Measurements from ENCODE around the gene UQCC3. TPM values are rescaled to one million over a fixed set of nuclear protein-coding genes. Genes with fewer than 3 reads are reported as not detected.

UQCC3 gene
- total and polyA plus RNA-seq, 9 donors = 6.5 to 8.9 (median 8.0) TPM

- Histone ChIP-seq H3K27me3 (ENCODE audit: control insufficient read depth, insufficient read depth, low read length) (no peaks in the 10 kb centered on the region), H3K9me3 (replicated peaks; ENCODE audit: control insufficient read depth, low read depth, low read length) (no peaks in the 10 kb centered on the region), H3K4me1 (ENCODE audit: control insufficient read depth, insufficient read depth, low read length) (peaks cover 29% of the 10 kb centered on the region), H3K27ac (ENCODE audit: low read length) (no peak overlapping the region), H3K4me3 (ENCODE audit: low read length) (no peak overlapping the region), H3K36me3 (ENCODE audit: control insufficient read depth, insufficient read depth, low read length) (peaks cover 32% of the 10 kb centered on the region)
- 65% methylated on average over 5 of the region's 6 CpGs for WGBS (ENCODE audit: insufficient coverage)
- DNase-seq = no peak
Observed at GRCh38 chr11:62676698-62677097, 5.2 kb downstream of the UQCC3 start.

- Histone ChIP-seq H3K4me3 (ENCODE audit: low read length) (no peak overlapping the region), H3K27ac (ENCODE audit: low read length) (no peak overlapping the region), H3K36me3 (ENCODE audit: control insufficient read depth, insufficient read depth, low read length) (peaks cover 32% of the 10 kb centered on the region), H3K9me3 (replicated peaks; ENCODE audit: control insufficient read depth, low read depth, low read length) (no peaks in the 10 kb centered on the region), H3K4me1 (ENCODE audit: control insufficient read depth, insufficient read depth, low read length) (peaks cover 28% of the 10 kb centered on the region), H3K27me3 (ENCODE audit: control insufficient read depth, insufficient read depth, low read length) (no peaks in the 10 kb centered on the region)
- no peak for DNase-seq
- WGBS (ENCODE audit: insufficient coverage) = 41% methylated on average over 2 of the region's 6 CpGs
Observed at GRCh38 chr11:62677156-62677555, 5.7 kb downstream of the UQCC3 start.

- 78% methylated on average over 11 of the region's 15 CpGs for WGBS (ENCODE audit: insufficient coverage)
- H3K4me3 ChIP-seq (ENCODE audit: low read length) = peak overlapping the region; percentile 96
- no peaks in the 10 kb centered on the region for H3K9me3 ChIP-seq (replicated peaks; ENCODE audit: control insufficient read depth, low read depth, low read length)
- no peak for DNase-seq
- no peaks in the 10 kb centered on the region for H3K27me3 ChIP-seq (ENCODE audit: control insufficient read depth, insufficient read depth, low read length)
- H3K4me1 ChIP-seq (ENCODE audit: control insufficient read depth, insufficient read depth, low read length) = peaks cover 23% of the 10 kb centered on the region
- H3K36me3 ChIP-seq (ENCODE audit: control insufficient read depth, insufficient read depth, low read length) = peaks cover 32% of the 10 kb centered on the region
- no peak overlapping the region for H3K27ac ChIP-seq (ENCODE audit: low read length)
Observed at GRCh38 chr11:62677714-62678113, 6.2 kb downstream of the UQCC3 start.

GRCh38 chr11:62678433-62678769 lies 6.9 kb downstream of the UQCC3 start:
- Histone ChIP-seq H3K4me1 (ENCODE audit: control insufficient read depth, insufficient read depth, low read length) (peaks cover 17% of the 10 kb centered on the region), H3K9me3 (replicated peaks; ENCODE audit: control insufficient read depth, low read depth, low read length) (no peaks in the 10 kb centered on the region), H3K27me3 (ENCODE audit: control insufficient read depth, insufficient read depth, low read length) (no peaks in the 10 kb centered on the region), H3K4me3 (ENCODE audit: low read length) (peak overlapping the region; percentile 96), H3K27ac (ENCODE audit: low read length) (peak overlapping the region; percentile 86), H3K36me3 (ENCODE audit: control insufficient read depth, insufficient read depth, low read length) (peaks cover 26% of the 10 kb centered on the region)
- WGBS (ENCODE audit: insufficient coverage) = 4% methylated on average over 9 of the region's 16 CpGs
- DNase-seq = no peak

GRCh38 chr11:62678770-62679696 lies 7.6 kb downstream of the UQCC3 start, which contains the start of gene UBXN1:
UBXN1 (minus strand) TSS chr11:62679073; CDS start chr11:62678923, 150 bp downstream.
- WGBS (ENCODE audit: insufficient coverage) = under 1% methylated on average over 42 of the region's 55 CpGs

GRCh38 chr11:62680825-62681240 lies 9.4 kb downstream of the UQCC3 start:
- Histone ChIP-seq H3K27me3 (ENCODE audit: control insufficient read depth, insufficient read depth, low read length) (no peaks in the 10 kb centered on the region), H3K4me3 (ENCODE audit: low read length) (no peak overlapping the region)
- DNase-seq = peak; percentile 87

More at GRCh38 chr11:62678770-62679696, 7.6 kb downstream of the UQCC3 start, which contains the start of gene UBXN1:
- DNase-seq = peak; percentile 97
- Histone ChIP-seq H3K4me3 (ENCODE audit: low read length) (peak within 1 kb of the TSS; percentile 96), H3K27ac (ENCODE audit: low read length) (peak within 1 kb of the TSS; percentile 86), H3K9me3 (replicated peaks; ENCODE audit: control insufficient read depth, low read depth, low read length) (no peaks in the 10 kb centered on the region), H3K27me3 (ENCODE audit: control insufficient read depth, insufficient read depth, low read length) (no peaks in the 10 kb centered on the region), H3K4me1 (ENCODE audit: control insufficient read depth, insufficient read depth, low read length) (peaks cover 17% of the 10 kb centered on the region), H3K36me3 (ENCODE audit: control insufficient read depth, insufficient read depth, low read length) (peaks cover 22% of the 10 kb centered on the region)

GRCh38 chr11:62682518-62682917 lies 11.0 kb downstream of the UQCC3 start:
- Histone ChIP-seq H3K27me3 (ENCODE audit: control insufficient read depth, insufficient read depth, low read length) (peaks cover 2% of the 10 kb centered on the region), H3K9me3 (replicated peaks; ENCODE audit: control insufficient read depth, low read depth, low read length) (no peaks in the 10 kb centered on the region), H3K4me1 (ENCODE audit: control insufficient read depth, insufficient read depth, low read length) (peaks cover 15% of the 10 kb centered on the region), H3K27ac (ENCODE audit: low read length) (no peak overlapping the region), H3K4me3 (ENCODE audit: low read length) (no peak overlapping the region), H3K36me3 (ENCODE audit: control insufficient read depth, insufficient read depth, low read length) (peaks cover 4% of the 10 kb centered on the region)
- DNase-seq = no peak
- 91% methylated on average over 3 of the region's 7 CpGs for WGBS (ENCODE audit: insufficient coverage)

More at GRCh38 chr11:62680825-62681240, 9.4 kb downstream of the UQCC3 start:
- 0% methylated on average over 1 of the region's 4 CpGs for WGBS (ENCODE audit: insufficient coverage)
- Histone ChIP-seq H3K27ac (ENCODE audit: low read length) (peak overlapping the region; percentile 51), H3K9me3 (replicated peaks; ENCODE audit: control insufficient read depth, low read depth, low read length) (no peaks in the 10 kb centered on the region), H3K36me3 (ENCODE audit: control insufficient read depth, insufficient read depth, low read length) (peaks cover 19% of the 10 kb centered on the region), H3K4me1 (ENCODE audit: control insufficient read depth, insufficient read depth, low read length) (peaks cover 17% of the 10 kb centered on the region)

- Histone ChIP-seq H3K27me3 (ENCODE audit: control insufficient read depth, insufficient read depth, low read length) (peaks cover 7% of the 10 kb centered on the region), H3K27ac (ENCODE audit: low read length) (peak overlapping the region; percentile 96), H3K4me1 (ENCODE audit: control insufficient read depth, insufficient read depth, low read length) (peaks cover 36% of the 10 kb centered on the region), H3K36me3 (ENCODE audit: control insufficient read depth, insufficient read depth, low read length) (peaks cover 24% of the 10 kb centered on the region), H3K9me3 (replicated peaks; ENCODE audit: control insufficient read depth, low read depth, low read length) (no peaks in the 10 kb centered on the region), H3K4me3 (ENCODE audit: low read length) (peak overlapping the region; percentile 46)
- no peak for DNase-seq
- 19% methylated on average over 74 of the region's 74 CpGs for WGBS (ENCODE audit: insufficient coverage)
Observed at GRCh38 chr11:62687508-62688396, 16.3 kb downstream of the UQCC3 start.

- Histone ChIP-seq H3K27me3 (ENCODE audit: control insufficient read depth, insufficient read depth, low read length) (peaks cover 7% of the 10 kb centered on the region), H3K4me3 (ENCODE audit: low read length) (peak overlapping the region; percentile 46), H3K4me1 (ENCODE audit: control insufficient read depth, insufficient read depth, low read length) (peaks cover 36% of the 10 kb centered on the region), H3K36me3 (ENCODE audit: control insufficient read depth, insufficient read depth, low read length) (peaks cover 30% of the 10 kb centered on the region), H3K9me3 (replicated peaks; ENCODE audit: control insufficient read depth, low read depth, low read length) (no peaks in the 10 kb centered on the region), H3K27ac (ENCODE audit: low read length) (peak overlapping the region; percentile 96)
- no CpG with 5 or more reads among the region's 1 CpG for WGBS (ENCODE audit: insufficient coverage)
- no peak for DNase-seq
Observed at GRCh38 chr11:62688491-62688890, 17.0 kb downstream of the UQCC3 start.
